ENCODE results near the gene TCFL5. TPM values are rescaled to one million over a fixed set of nuclear protein-coding genes. Genes with fewer than 3 reads are reported as not detected.

The TCFL5 gene
- total RNA-seq, 1 experiment from 2014 or later: 23.8 TPM

GRCh38 chr20:62821726-62822210, 39.9 kb downstream of the TCFL5 start:
- Histone ChIP-seq H3K4me1 (ENCODE audit: control insufficient read depth, insufficient read depth, low read length) (peaks cover 60% of the 10 kb centered on the region), H3K36me3 (ENCODE audit: control insufficient read depth, insufficient read depth, low read length) (no peaks in the 10 kb centered on the region), H3K27me3 (ENCODE audit: control insufficient read depth, insufficient read depth, low read length) (no peaks in the 10 kb centered on the region), H3K4me3 (ENCODE audit: low read depth in 2 of 2, low read length in 2 of 2) (no peak overlapping the region), H3K9me3 (ENCODE audit: control insufficient read depth, insufficient read depth, low read depth, low read length) (no peaks in the 10 kb centered on the region), H3K27ac (ENCODE audit: low read length) (no peak overlapping the region)
- ChIA-PET CTCF (no interaction called here), POLR2A (no interaction called here)
- DNase-seq (ENCODE audit: low read depth, low spot score): no peak
- intact Hi-C loops (cut with micrococcal nuclease; ENCODE audit: unreplicated experiment): no loop called here
- TF ChIP-seq POLR2AphosphoS5 (IDR thresholded peaks at IDR 0.05; ENCODE audit: low read depth, low read length) (no peak), TCF7L2 (IDR thresholded peaks at IDR 0.05; ENCODE audit: low read depth, low read length) (no peak), REST (IDR thresholded peaks at IDR 0.05; ENCODE audit: insufficient read depth in 1 of 2, low read depth in 2 of 2, low read length in 1 of 2) (no peak), SIN3A (IDR thresholded peaks at IDR 0.05; ENCODE audit: borderline replicate concordance, insufficient read depth, low read depth, low read length) (no peak)
- TF ChIP-seq, protein P1, sequence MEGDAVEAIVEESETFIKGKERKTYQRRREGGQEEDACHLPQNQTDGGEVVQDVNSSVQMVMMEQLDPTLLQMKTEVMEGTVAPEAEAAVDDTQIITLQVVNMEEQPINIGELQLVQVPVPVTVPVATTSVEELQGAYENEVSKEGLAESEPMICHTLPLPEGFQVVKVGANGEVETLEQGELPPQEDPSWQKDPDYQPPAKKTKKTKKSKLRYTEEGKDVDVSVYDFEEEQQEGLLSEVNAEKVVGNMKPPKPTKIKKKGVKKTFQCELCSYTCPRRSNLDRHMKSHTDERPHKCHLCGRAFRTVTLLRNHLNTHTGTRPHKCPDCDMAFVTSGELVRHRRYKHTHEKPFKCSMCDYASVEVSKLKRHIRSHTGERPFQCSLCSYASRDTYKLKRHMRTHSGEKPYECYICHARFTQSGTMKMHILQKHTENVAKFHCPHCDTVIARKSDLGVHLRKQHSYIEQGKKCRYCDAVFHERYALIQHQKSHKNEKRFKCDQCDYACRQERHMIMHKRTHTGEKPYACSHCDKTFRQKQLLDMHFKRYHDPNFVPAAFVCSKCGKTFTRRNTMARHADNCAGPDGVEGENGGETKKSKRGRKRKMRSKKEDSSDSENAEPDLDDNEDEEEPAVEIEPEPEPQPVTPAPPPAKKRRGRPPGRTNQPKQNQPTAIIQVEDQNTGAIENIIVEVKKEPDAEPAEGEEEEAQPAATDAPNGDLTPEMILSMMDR (IDR thresholded peaks at IDR 0.05): no peak
- no peak for ATAC-seq
- no TSS peak for BruUV-seq (replicated peaks)
- in situ Hi-C loops (cut with HindIII; ENCODE audit: low pct_unique_long_range_greater_than_20kb, low sequenced_read_pairs): no loop called here

DNA sequence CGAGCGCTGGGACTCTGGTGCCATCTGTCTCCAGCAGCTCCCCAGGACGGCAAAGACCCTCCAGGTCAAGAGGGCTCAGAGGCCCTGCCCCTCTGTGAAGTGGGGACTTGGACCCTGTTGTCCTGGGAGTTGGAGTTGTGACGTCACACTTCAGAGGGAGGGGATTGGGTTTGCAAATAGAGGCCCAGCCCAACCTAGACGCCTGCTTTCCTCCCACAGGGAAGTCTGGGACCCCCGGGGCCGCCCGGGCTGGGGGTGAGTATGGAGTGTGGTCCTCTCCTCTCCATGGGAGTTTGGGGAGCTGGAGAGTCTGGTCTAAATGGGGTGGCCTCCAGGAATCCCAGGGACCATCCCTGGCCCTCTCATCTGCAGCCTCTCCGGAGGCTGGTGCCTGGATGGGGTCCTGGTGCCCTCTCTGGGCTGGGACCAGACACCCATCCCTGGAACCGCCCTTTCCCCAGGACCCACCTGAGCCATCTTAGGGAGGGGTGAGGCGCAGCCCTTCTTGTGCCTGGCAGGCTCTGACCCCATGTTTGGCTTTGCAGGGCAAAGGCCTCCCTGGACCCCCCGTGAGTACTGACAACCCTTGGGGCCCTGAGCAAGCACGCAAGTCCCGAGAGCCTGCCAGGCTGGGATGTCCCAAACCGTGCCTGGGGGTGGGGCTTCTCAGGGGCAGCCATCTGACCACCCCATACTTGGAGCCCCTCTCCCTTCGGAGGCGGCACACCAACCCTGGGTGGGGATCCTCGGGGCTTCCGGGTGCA, 40.5 kb downstream of the TCFL5 start:
- ATAC-seq (no peak), DNase-seq (ENCODE audit: low read depth, low spot score) (no peak)
- in situ Hi-C loops (cut with HindIII; ENCODE audit: low pct_unique_long_range_greater_than_20kb, low sequenced_read_pairs): no loop called here
- peaks cover 64% of the 10 kb centered on the region for H3K4me1 ChIP-seq (ENCODE audit: control insufficient read depth, insufficient read depth, low read length)
- no peaks in the 10 kb centered on the region for H3K27me3 ChIP-seq (ENCODE audit: control insufficient read depth, insufficient read depth, low read length)
- no peak overlapping the region; the same call in 1 of the 2 replicates for H3K27ac ChIP-seq (ENCODE audit: low read length)
- POLR2A ChIA-PET: no interaction called here
- no peaks in the 10 kb centered on the region for H3K36me3 ChIP-seq (ENCODE audit: control insufficient read depth, insufficient read depth, low read length)
- no peak overlapping the region for H3K4me3 ChIP-seq (ENCODE audit: low read depth in 2 of 2, low read length in 2 of 2)
- BruUV-seq (replicated peaks): no TSS peak
- H3K9me3 ChIP-seq (ENCODE audit: control insufficient read depth, insufficient read depth, low read depth, low read length): no peaks in the 10 kb centered on the region
- CTCF ChIA-PET: no interaction called here
- intact Hi-C loops (cut with micrococcal nuclease; ENCODE audit: unreplicated experiment): no loop called here
- TF ChIP-seq, protein P1 (IDR thresholded peaks at IDR 0.05): no peak
- no peak for TF ChIP-seq TCF7L2 (IDR thresholded peaks at IDR 0.05; ENCODE audit: low read depth, low read length)
- TF ChIP-seq SIN3A (IDR thresholded peaks at IDR 0.05; ENCODE audit: borderline replicate concordance, insufficient read depth, low read depth, low read length): no peak
- no peak for TF ChIP-seq POLR2AphosphoS5 (IDR thresholded peaks at IDR 0.05; ENCODE audit: low read depth, low read length)
- TF ChIP-seq REST (IDR thresholded peaks at IDR 0.05; ENCODE audit: insufficient read depth in 1 of 2, low read depth in 2 of 2, low read length in 1 of 2): no peak
